Neural progenitor cell (in vitro differentiated cells): ENCODE measurements around the gene CCM2. TPM values are rescaled to one million over a fixed set of nuclear protein-coding genes. Genes with fewer than 3 reads are reported as not detected.

Experiments
- DNase-seq: peaks from one replicate; pipeline ENCODE4 v3.0.0-alpha.2; 2016; ENCODE audit warnings: low spot score
- H2AFZ ChIP-seq: fragments of 200-600 bp; sonication (generic); replicated peaks from 2 replicates; pipeline ENCODE4 v1.6.1; 2016; ENCODE audit warnings: antibody characterized with exemption
- H3F3A ChIP-seq: fragments of 200-600 bp; sonication (generic); 2 replicates; pipeline ENCODE4 v1.6.1; 2016; ENCODE audit warnings: antibody characterized with exemption, low read depth
- H3K27ac ChIP-seq: fragments of 200-600 bp; sonication (generic); 2 replicates; pipeline ENCODE4 v1.5.1; 2016; ENCODE audit warnings: mild to moderate bottlenecking
- H3K27me3 ChIP-seq: fragments of 200-600 bp; sonication (generic); 2 replicates; pipeline ENCODE4 v1.6.1; 2016; ENCODE audit warnings: mild to moderate bottlenecking, moderate library complexity
- H3K36me3 ChIP-seq: fragments of 200-600 bp; sonication (generic); 2 replicates; pipeline ENCODE4 v1.5.1; 2016
- H3K4me1 ChIP-seq: fragments of 200-600 bp; sonication (generic); 2 replicates; pipeline ENCODE4 v1.6.1; 2016; ENCODE audit warnings: mixed run types
- H3K4me2 ChIP-seq: fragments of 200-600 bp; sonication (generic); 2 replicates; pipeline ENCODE4 v1.6.1; 2016
- H3K4me3 ChIP-seq: fragments of 200-600 bp; sonication (generic); 2 replicates; pipeline ENCODE4 v1.5.1; 2016
- H3K79me2 ChIP-seq: fragments of 200-600 bp; sonication (generic); 2 replicates; pipeline ENCODE4 v1.6.1; 2016; ENCODE audit warnings: low read depth
- H3K9ac ChIP-seq: fragments of 200-600 bp; sonication (generic); 2 replicates; pipeline ENCODE4 v1.6.1; 2016
- H3K9me3 ChIP-seq: fragments of 200-600 bp; sonication (generic); 2 replicates; pipeline ENCODE4 v1.5.1; 2016; ENCODE audit warnings: low read depth
- H4K20me1 ChIP-seq: fragments of 200-600 bp; sonication (generic); 2 replicates; pipeline ENCODE4 v1.6.1; 2016; ENCODE audit warnings: low read depth
- H3K27ac Mint-ChIP-seq: 3 replicates; pipeline ENCODE4 v1.8.0; 2021; ENCODE audit warnings: mixed read lengths
- H3K27me3 Mint-ChIP-seq: 2 replicates; pipeline ENCODE4 v1.8.0; 2022; ENCODE audit warnings: low read depth, mild to moderate bottlenecking, inconsistent platforms, moderate library complexity, mixed read lengths; ENCODE audit not compliant: insufficient read depth
- H3K36me3 Mint-ChIP-seq: 3 replicates; pipeline ENCODE4 v1.8.0; 2021; ENCODE audit warnings: mixed read lengths
- H3K4me1 Mint-ChIP-seq: 3 replicates; pipeline ENCODE4 v1.8.0; 2021; ENCODE audit warnings: mixed read lengths
- H3K4me3 Mint-ChIP-seq: 3 replicates; pipeline ENCODE4 v1.8.0; 2021; ENCODE audit warnings: mild to moderate bottlenecking, moderate library complexity, mixed read lengths
- H3K9me3 Mint-ChIP-seq: 3 replicates; pipeline ENCODE4 v1.8.0; 2020; ENCODE audit warnings: mixed read lengths
- CTCF ChIP-seq: fragments of 200-600 bp; sonication (generic); IDR thresholded peaks from 2 replicates; pipeline ENCODE4 v1.5.1; 2017; ENCODE audit warnings: antibody characterized with exemption, mild to moderate bottlenecking
- EZH2 ChIP-seq: fragments of 200-600 bp; sonication (generic); IDR thresholded peaks from 2 replicates; pipeline ENCODE4 v1.6.1; 2017; ENCODE audit warnings: antibody characterized with exemption, mild to moderate bottlenecking, moderate library complexity
- EZH2phosphoT487 ChIP-seq: fragments of 200-600 bp; sonication (generic); IDR thresholded peaks from 2 replicates; pipeline ENCODE4 v1.6.1; 2017; ENCODE audit warnings: antibody characterized with exemption
- total RNA-seq: library from RNA; depleted of rRNA; stranded (reverse); fragments of >200 nt; gene quantifications from 2 replicates; pipeline ENCODE4 v1.2.3, GENCODE V29; 2015; ENCODE audit warnings: low replicate concordance

Gene CCM2
- total RNA-seq, 1 donor from 2014 or later, result 21.8 TPM

GRCh38 chr7:44972562-44972961 lies 27.4 kb upstream of the CCM2 start:
- no peak overlapping the region for H3K4me2 ChIP-seq
- no peaks in the 10 kb centered on the region for H3K36me3 ChIP-seq
- TF ChIP-seq EZH2 (no peak), EZH2phosphoT487 (no peak)
- no peaks in the 10 kb centered on the region for H3K4me1 ChIP-seq
- H3K27me3 ChIP-seq, result no peaks in the 10 kb centered on the region
- H3K4me3 Mint-ChIP-seq, result no peak overlapping the region
- no peaks in the 10 kb centered on the region for H3K9me3 ChIP-seq
- no peaks in the 10 kb centered on the region for H4K20me1 ChIP-seq
- no peaks in the 10 kb centered on the region for H3K9me3 Mint-ChIP-seq
- no peak overlapping the region for H2AFZ ChIP-seq
- H3K27ac Mint-ChIP-seq, result no peak overlapping the region
- no peak overlapping the region for H3K9ac ChIP-seq
- no peaks in the 10 kb centered on the region for H3K79me2 ChIP-seq
- DNase-seq, result no peak
- H3K36me3 Mint-ChIP-seq, result no peaks in the 10 kb centered on the region
- no peak overlapping the region for H3K4me3 ChIP-seq
- H3K27ac ChIP-seq, result no peak overlapping the region
- H3K4me1 Mint-ChIP-seq, result peaks cover 3% of the 10 kb centered on the region
- H3K27me3 Mint-ChIP-seq, result peaks cover 2% of the 10 kb centered on the region
- H3F3A ChIP-seq, result no peaks in the 10 kb centered on the region

- Mint-ChIP-seq H3K27ac (no peak overlapping the region), H3K4me3 (no peak overlapping the region), H3K9me3 (no peaks in the 10 kb centered on the region), H3K36me3 (no peaks in the 10 kb centered on the region), H3K4me1 (peaks cover 3% of the 10 kb centered on the region), H3K27me3 (peaks cover 2% of the 10 kb centered on the region)
- Histone ChIP-seq H3K9ac (no peak overlapping the region), H3K9me3 (no peaks in the 10 kb centered on the region), H3K36me3 (no peaks in the 10 kb centered on the region), H2AFZ (no peak overlapping the region), H3F3A (no peaks in the 10 kb centered on the region), H3K4me3 (no peak overlapping the region), H3K79me2 (no peaks in the 10 kb centered on the region), H3K27me3 (no peaks in the 10 kb centered on the region), H3K4me1 (no peaks in the 10 kb centered on the region), H4K20me1 (no peaks in the 10 kb centered on the region), H3K4me2 (no peak overlapping the region), H3K27ac (no peak overlapping the region)
- TF ChIP-seq EZH2, result no peak
- TF ChIP-seq CTCF, result peak; percentile 51
- DNase-seq, result peak; percentile 55
Measured at GRCh38 chr7:44973610-44974401, 26.2 kb upstream of the CCM2 start.

- H3K27me3 ChIP-seq, result no peaks in the 10 kb centered on the region
- H3K4me1 Mint-ChIP-seq, result peaks cover 3% of the 10 kb centered on the region
- H4K20me1 ChIP-seq, result no peaks in the 10 kb centered on the region
Measured at GRCh38 chr7:44974549-44974948, 25.5 kb upstream of the CCM2 start.

More at GRCh38 chr7:44974549-44974948, 25.5 kb upstream of the CCM2 start:
- H3F3A ChIP-seq, result no peaks in the 10 kb centered on the region
- no peak overlapping the region for H3K4me3 Mint-ChIP-seq
- no peak overlapping the region for H2AFZ ChIP-seq
- H3K27ac Mint-ChIP-seq, result no peak overlapping the region
- no peak overlapping the region for H3K9ac ChIP-seq
- no peak overlapping the region for H3K4me2 ChIP-seq
- H3K4me3 ChIP-seq, result no peak overlapping the region
- H3K9me3 ChIP-seq, result no peaks in the 10 kb centered on the region
- peaks cover 2% of the 10 kb centered on the region for H3K27me3 Mint-ChIP-seq
- H3K4me1 ChIP-seq, result no peaks in the 10 kb centered on the region
- H3K79me2 ChIP-seq, result no peaks in the 10 kb centered on the region
- H3K36me3 ChIP-seq, result no peaks in the 10 kb centered on the region
- no peak overlapping the region for H3K27ac ChIP-seq
- H3K9me3 Mint-ChIP-seq, result no peaks in the 10 kb centered on the region
- H3K36me3 Mint-ChIP-seq, result no peaks in the 10 kb centered on the region
- TF ChIP-seq CTCF, result no peak
- TF ChIP-seq EZH2, result no peak
- TF ChIP-seq EZH2phosphoT487, result no peak
- DNase-seq, result no peak
